WTC11 (cell line): ENCODE results near the gene TJP3.

Experiments used
- TEAD4 ChIP-seq: sonication (generic); formaldehyde crosslinking; IDR thresholded peaks from 2 replicates; pipeline ENCODE4 v1.8.0; 2022; ENCODE audit warnings: mild to moderate bottlenecking, missing genetic modification reagents
- TP53 ChIP-seq: sonication (generic); formaldehyde crosslinking; IDR thresholded peaks from 2 replicates; pipeline ENCODE4 v1.8.1; 2023; ENCODE audit warnings: mild to moderate bottlenecking, missing genetic modification reagents
- TF ChIP-seq, protein P1 (sequence below): sonication (generic); formaldehyde crosslinking; conservative IDR thresholded peaks from 2 replicates; pipeline ENCODE4 v1.8.1; 2022; ENCODE audit warnings: mild to moderate bottlenecking, missing genetic modification reagents
- TF ChIP-seq, protein P2 (sequence below): fragments of 200-600 bp; IDR thresholded peaks from 2 replicates; pipeline ENCODE4 v1.8.0; 2022; ENCODE audit warnings: antibody characterized with exemption
- TF ChIP-seq, protein P3 (sequence below): sonication (generic); formaldehyde crosslinking; conservative IDR thresholded peaks from 2 replicates; pipeline ENCODE4 v1.8.1; 2023; ENCODE audit warnings: mild to moderate bottlenecking, low read depth, missing genetic modification reagents, moderate library complexity
- TF ChIP-seq, protein P4 (sequence below): sonication (generic); formaldehyde crosslinking; IDR thresholded peaks from 2 replicates; pipeline ENCODE4 v1.8.0; 2022; ENCODE audit warnings: mild to moderate bottlenecking, missing genetic modification reagents
- TF ChIP-seq, protein P5 (sequence below): sonication (generic); formaldehyde crosslinking; IDR thresholded peaks from 2 replicates; pipeline ENCODE4 v1.8.0; 2022; ENCODE audit warnings: missing genetic modification reagents

DNA sequence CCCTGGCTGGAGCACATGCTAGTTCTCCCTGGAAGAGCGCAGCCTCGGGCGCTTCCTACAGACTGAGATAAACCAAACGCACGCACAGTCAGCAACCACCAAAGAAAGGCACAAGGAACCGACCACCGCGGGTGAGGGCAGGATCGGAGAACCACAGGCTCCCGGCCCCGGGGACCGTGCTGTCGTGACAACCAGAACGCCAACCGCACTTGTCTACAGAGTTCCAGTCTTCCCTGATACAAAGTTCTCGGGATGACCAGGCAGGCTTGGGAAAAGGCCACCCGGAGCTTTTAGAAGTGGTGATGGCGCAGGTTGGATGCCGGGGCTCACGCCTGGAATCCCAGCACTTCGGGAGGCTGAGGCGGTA lies 48.5 kb upstream of the TJP3 start:
- TF ChIP-seq, protein P1, sequence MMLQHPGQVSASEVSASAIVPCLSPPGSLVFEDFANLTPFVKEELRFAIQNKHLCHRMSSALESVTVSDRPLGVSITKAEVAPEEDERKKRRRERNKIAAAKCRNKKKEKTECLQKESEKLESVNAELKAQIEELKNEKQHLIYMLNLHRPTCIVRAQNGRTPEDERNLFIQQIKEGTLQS (CRISPR knock-in tag), result no peak
- TF ChIP-seq, protein P2, sequence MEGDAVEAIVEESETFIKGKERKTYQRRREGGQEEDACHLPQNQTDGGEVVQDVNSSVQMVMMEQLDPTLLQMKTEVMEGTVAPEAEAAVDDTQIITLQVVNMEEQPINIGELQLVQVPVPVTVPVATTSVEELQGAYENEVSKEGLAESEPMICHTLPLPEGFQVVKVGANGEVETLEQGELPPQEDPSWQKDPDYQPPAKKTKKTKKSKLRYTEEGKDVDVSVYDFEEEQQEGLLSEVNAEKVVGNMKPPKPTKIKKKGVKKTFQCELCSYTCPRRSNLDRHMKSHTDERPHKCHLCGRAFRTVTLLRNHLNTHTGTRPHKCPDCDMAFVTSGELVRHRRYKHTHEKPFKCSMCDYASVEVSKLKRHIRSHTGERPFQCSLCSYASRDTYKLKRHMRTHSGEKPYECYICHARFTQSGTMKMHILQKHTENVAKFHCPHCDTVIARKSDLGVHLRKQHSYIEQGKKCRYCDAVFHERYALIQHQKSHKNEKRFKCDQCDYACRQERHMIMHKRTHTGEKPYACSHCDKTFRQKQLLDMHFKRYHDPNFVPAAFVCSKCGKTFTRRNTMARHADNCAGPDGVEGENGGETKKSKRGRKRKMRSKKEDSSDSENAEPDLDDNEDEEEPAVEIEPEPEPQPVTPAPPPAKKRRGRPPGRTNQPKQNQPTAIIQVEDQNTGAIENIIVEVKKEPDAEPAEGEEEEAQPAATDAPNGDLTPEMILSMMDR, result no peak
- no peak for TF ChIP-seq TEAD4 (CRISPR knock-in tag)
- TF ChIP-seq, protein P3, sequence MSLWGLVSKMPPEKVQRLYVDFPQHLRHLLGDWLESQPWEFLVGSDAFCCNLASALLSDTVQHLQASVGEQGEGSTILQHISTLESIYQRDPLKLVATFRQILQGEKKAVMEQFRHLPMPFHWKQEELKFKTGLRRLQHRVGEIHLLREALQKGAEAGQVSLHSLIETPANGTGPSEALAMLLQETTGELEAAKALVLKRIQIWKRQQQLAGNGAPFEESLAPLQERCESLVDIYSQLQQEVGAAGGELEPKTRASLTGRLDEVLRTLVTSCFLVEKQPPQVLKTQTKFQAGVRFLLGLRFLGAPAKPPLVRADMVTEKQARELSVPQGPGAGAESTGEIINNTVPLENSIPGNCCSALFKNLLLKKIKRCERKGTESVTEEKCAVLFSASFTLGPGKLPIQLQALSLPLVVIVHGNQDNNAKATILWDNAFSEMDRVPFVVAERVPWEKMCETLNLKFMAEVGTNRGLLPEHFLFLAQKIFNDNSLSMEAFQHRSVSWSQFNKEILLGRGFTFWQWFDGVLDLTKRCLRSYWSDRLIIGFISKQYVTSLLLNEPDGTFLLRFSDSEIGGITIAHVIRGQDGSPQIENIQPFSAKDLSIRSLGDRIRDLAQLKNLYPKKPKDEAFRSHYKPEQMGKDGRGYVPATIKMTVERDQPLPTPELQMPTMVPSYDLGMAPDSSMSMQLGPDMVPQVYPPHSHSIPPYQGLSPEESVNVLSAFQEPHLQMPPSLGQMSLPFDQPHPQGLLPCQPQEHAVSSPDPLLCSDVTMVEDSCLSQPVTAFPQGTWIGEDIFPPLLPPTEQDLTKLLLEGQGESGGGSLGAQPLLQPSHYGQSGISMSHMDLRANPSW (CRISPR knock-in tag), result no peak
- TF ChIP-seq, protein P4, sequence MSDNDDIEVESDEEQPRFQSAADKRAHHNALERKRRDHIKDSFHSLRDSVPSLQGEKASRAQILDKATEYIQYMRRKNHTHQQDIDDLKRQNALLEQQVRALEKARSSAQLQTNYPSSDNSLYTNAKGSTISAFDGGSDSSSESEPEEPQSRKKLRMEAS (CRISPR knock-in tag), result no peak
- TF ChIP-seq TP53 (CRISPR knock-in tag), result no peak
- TF ChIP-seq, protein P5, sequence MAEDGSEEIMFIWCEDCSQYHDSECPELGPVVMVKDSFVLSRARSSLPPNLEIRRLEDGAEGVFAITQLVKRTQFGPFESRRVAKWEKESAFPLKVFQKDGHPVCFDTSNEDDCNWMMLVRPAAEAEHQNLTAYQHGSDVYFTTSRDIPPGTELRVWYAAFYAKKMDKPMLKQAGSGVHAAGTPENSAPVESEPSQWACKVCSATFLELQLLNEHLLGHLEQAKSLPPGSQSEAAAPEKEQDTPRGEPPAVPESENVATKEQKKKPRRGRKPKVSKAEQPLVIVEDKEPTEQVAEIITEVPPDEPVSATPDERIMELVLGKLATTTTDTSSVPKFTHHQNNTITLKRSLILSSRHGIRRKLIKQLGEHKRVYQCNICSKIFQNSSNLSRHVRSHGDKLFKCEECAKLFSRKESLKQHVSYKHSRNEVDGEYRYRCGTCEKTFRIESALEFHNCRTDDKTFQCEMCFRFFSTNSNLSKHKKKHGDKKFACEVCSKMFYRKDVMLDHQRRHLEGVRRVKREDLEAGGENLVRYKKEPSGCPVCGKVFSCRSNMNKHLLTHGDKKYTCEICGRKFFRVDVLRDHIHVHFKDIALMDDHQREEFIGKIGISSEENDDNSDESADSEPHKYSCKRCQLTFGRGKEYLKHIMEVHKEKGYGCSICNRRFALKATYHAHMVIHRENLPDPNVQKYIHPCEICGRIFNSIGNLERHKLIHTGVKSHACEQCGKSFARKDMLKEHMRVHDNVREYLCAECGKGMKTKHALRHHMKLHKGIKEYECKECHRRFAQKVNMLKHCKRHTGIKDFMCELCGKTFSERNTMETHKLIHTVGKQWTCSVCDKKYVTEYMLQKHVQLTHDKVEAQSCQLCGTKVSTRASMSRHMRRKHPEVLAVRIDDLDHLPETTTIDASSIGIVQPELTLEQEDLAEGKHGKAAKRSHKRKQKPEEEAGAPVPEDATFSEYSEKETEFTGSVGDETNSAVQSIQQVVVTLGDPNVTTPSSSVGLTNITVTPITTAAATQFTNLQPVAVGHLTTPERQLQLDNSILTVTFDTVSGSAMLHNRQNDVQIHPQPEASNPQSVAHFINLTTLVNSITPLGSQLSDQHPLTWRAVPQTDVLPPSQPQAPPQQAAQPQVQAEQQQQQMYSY (CRISPR knock-in tag), result no peak
